Measurements from ENCODE around the gene FKBP6. TPM values are rescaled to one million over a fixed set of nuclear protein-coding genes. Genes with fewer than 3 reads are reported as not detected.

The FKBP6 gene
- total and polyA plus RNA-seq, 2 of the 13 experiments (the other 11 are each of a cell fraction or from before 2014, with no cell fraction given) = 0.07 to 0.20 TPM

DNA sequence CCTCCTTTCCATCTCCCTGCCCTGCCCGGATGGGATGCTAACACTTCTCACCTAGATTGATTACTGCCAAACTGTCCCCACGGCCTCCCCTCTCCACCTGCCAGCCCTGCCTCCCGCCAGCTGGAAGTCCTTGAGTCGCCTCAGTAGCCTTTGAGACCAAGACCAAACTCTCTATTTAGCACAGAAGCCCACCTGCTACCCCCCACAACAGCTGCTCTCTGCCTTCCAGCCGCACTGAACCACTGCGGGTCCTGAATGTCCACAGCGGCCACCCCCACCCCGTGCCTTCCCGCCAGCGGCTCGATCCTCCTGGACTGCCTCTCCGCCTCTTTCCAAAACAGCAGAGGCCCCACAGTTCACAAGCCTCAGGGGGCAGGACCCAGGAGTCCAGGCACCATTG, 39.0 kb downstream of the FKBP6 start:
- intact Hi-C loops (cut with micrococcal nuclease; ENCODE audit: unreplicated experiment) = no loop called here
- POLR2A ChIA-PET = no interaction called here
- H3K9ac ChIP-seq (ENCODE audit: insufficient read depth, low read depth, low read length) = no peak overlapping the region

DNA sequence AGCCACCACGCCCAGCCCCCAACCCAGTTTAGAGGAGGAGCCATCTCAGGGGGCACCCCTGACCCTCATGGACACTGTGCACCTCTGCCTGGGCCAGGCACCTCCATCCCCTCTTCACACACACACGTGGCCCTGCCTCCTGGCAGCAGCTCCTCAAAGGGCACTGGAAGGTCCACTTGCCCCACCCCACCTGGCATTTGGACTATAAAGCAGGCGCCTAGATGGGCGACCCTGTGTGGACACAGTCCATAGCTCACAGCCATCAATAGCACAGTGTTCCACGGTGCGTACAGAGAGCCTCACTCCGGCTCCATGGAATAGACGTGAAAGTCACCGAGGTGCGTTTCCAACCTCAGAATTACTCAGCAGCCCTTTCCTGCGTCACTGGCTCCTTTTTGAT, 41.0 kb downstream of the FKBP6 start:
- intact Hi-C loops (cut with micrococcal nuclease; ENCODE audit: unreplicated experiment) (no loop called here), in situ Hi-C loops (cut with HindIII; ENCODE audit: extremely low pct_ligation_motif_present, low pct_unique_long_range_greater_than_20kb) (no loop called here)
- H3K27ac ChIP-seq (ENCODE audit: extremely low read length, insufficient read depth, low read length) = no peak overlapping the region
- no peak overlapping the region; the same call in 1 of the 2 replicates for H3K9ac ChIP-seq (ENCODE audit: insufficient read depth, low read depth, low read length)
- H3K79me2 ChIP-seq (ENCODE audit: insufficient read depth, low read length) = no peaks in the 10 kb centered on the region
- ChIA-PET CTCF (ENCODE audit: low intra/inter-chr PET ratio, low total read pairs) (no interaction called here), POLR2A (no interaction called here)
- no peaks in the 10 kb centered on the region for H3K36me3 ChIP-seq (replicated peaks in 1 of 2; ENCODE audit: control insufficient read depth in 1 of 2, insufficient read depth in 2 of 2, low read length in 2 of 2)
- H3K4me1 ChIP-seq (ENCODE audit: insufficient read depth, low read length) = peaks cover 46% of the 10 kb centered on the region
- whole genome bisulfite sequencing (ENCODE audit: low lambda C conversion rate) = 2% methylated on average over 9 of the region's 11 CpGs
- no peak overlapping the region for H2AFZ ChIP-seq (ENCODE audit: low read length)
- peak; percentile 79 for ATAC-seq
- BruUV-seq (replicated peaks) = no TSS peak
- peaks cover 8 to 19% of the 10 kb centered on the region in 2 experiments; a peak in 4 of 5 replicates for H3K27me3 ChIP-seq (ENCODE audit: control insufficient read depth in 1 of 2, insufficient read depth in 2 of 2, low read length in 2 of 2)
- DNase-seq (ENCODE audit: low spot score) = peak; percentile 80
- H3K4me2 ChIP-seq (ENCODE audit: low read depth, low read length) = peak overlapping the region; percentile 38
- H3K9me3 ChIP-seq (ENCODE audit: low read length) = no peaks in the 10 kb centered on the region
- no peaks in the 10 kb centered on the region for H4K20me1 ChIP-seq (ENCODE audit: insufficient read depth, low read length)
- no peak for FAIRE-seq
- H3K4me3 ChIP-seq (replicated peaks in 1 of 3; ENCODE audit: insufficient read depth in 1 of 3, low read depth in 2 of 3, low read length in 3 of 3) = no peak overlapping the region; a peak in 1 of 6 replicates
- TF ChIP-seq HNF4A (CRISPR knock-in tag; IDR thresholded peaks at IDR 0.05) (peak; percentile 78), ZSCAN9 (CRISPR knock-in tag; IDR thresholded peaks at IDR 0.05; ENCODE audit: borderline replicate concordance) (no peak), GATA4 (IDR thresholded peaks at IDR 0.05; ENCODE audit: borderline replicate concordance, low read depth) (no peak), NFYC (CRISPR knock-in tag; IDR thresholded peaks at IDR 0.05) (no peak), SETDB1 (CRISPR knock-in tag; IDR thresholded peaks at IDR 0.05; ENCODE audit: borderline replicate concordance) (no peak), HMG20B (CRISPR knock-in tag; conservative IDR thresholded peaks at IDR 0.05) (no peak), ZNF672 (CRISPR knock-in tag; IDR thresholded peaks at IDR 0.05) (no peak), ZNF720 (CRISPR knock-in tag; IDR thresholded peaks at IDR 0.05) (no peak), SOX5 (CRISPR knock-in tag; IDR thresholded peaks at IDR 0.05; ENCODE audit: borderline replicate concordance) (no peak)
- TF ChIP-seq, protein P1, sequence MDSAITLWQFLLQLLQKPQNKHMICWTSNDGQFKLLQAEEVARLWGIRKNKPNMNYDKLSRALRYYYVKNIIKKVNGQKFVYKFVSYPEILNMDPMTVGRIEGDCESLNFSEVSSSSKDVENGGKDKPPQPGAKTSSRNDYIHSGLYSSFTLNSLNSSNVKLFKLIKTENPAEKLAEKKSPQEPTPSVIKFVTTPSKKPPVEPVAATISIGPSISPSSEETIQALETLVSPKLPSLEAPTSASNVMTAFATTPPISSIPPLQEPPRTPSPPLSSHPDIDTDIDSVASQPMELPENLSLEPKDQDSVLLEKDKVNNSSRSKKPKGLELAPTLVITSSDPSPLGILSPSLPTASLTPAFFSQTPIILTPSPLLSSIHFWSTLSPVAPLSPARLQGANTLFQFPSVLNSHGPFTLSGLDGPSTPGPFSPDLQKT (CRISPR knock-in tag; IDR thresholded peaks at IDR 0.05; ENCODE audit: borderline replicate concordance) = no peak
- TF ChIP-seq, protein P2, sequence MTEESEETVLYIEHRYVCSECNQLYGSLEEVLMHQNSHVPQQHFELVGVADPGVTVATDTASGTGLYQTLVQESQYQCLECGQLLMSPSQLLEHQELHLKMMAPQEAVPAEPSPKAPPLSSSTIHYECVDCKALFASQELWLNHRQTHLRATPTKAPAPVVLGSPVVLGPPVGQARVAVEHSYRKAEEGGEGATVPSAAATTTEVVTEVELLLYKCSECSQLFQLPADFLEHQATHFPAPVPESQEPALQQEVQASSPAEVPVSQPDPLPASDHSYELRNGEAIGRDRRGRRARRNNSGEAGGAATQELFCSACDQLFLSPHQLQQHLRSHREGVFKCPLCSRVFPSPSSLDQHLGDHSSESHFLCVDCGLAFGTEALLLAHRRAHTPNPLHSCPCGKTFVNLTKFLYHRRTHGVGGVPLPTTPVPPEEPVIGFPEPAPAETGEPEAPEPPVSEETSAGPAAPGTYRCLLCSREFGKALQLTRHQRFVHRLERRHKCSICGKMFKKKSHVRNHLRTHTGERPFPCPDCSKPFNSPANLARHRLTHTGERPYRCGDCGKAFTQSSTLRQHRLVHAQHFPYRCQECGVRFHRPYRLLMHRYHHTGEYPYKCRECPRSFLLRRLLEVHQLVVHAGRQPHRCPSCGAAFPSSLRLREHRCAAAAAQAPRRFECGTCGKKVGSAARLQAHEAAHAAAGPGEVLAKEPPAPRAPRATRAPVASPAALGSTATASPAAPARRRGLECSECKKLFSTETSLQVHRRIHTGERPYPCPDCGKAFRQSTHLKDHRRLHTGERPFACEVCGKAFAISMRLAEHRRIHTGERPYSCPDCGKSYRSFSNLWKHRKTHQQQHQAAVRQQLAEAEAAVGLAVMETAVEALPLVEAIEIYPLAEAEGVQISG (CRISPR knock-in tag; IDR thresholded peaks at IDR 0.05) = 0 out of 2 replicates have a peak, but pooled peaks have one; percentile 39
- TF ChIP-seq, protein P3, sequence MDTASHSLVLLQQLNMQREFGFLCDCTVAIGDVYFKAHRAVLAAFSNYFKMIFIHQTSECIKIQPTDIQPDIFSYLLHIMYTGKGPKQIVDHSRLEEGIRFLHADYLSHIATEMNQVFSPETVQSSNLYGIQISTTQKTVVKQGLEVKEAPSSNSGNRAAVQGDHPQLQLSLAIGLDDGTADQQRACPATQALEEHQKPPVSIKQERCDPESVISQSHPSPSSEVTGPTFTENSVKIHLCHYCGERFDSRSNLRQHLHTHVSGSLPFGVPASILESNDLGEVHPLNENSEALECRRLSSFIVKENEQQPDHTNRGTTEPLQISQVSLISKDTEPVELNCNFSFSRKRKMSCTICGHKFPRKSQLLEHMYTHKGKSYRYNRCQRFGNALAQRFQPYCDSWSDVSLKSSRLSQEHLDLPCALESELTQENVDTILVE (CRISPR knock-in tag; IDR thresholded peaks at IDR 0.05) = no peak
- TF ChIP-seq, protein P4, sequence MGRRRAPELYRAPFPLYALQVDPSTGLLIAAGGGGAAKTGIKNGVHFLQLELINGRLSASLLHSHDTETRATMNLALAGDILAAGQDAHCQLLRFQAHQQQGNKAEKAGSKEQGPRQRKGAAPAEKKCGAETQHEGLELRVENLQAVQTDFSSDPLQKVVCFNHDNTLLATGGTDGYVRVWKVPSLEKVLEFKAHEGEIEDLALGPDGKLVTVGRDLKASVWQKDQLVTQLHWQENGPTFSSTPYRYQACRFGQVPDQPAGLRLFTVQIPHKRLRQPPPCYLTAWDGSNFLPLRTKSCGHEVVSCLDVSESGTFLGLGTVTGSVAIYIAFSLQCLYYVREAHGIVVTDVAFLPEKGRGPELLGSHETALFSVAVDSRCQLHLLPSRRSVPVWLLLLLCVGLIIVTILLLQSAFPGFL (CRISPR knock-in tag; IDR thresholded peaks at IDR 0.05) = no peak

More for the DNA sequence above, 39.0 kb downstream of the FKBP6 start:
- Histone ChIP-seq H3K27ac (ENCODE audit: extremely low read length, insufficient read depth, low read length) (no peak overlapping the region), H3K27me3 (ENCODE audit: control insufficient read depth in 1 of 2, insufficient read depth in 2 of 2, low read length in 2 of 2) (peaks cover 10 to 34% of the 10 kb centered on the region in 2 experiments), H3K79me2 (ENCODE audit: insufficient read depth, low read length) (no peaks in the 10 kb centered on the region), H3K4me1 (ENCODE audit: insufficient read depth, low read length) (peaks cover 58% of the 10 kb centered on the region), H3K36me3 (replicated peaks in 1 of 2; ENCODE audit: control insufficient read depth in 1 of 2, insufficient read depth in 2 of 2, low read length in 2 of 2) (no peaks in the 10 kb centered on the region), H4K20me1 (ENCODE audit: insufficient read depth, low read length) (no peaks in the 10 kb centered on the region), H3K9me3 (ENCODE audit: low read length) (no peaks in the 10 kb centered on the region), H3K4me3 (replicated peaks in 1 of 3; ENCODE audit: insufficient read depth in 1 of 3, low read depth in 2 of 3, low read length in 3 of 3) (peak overlapping the region in 1 of 3 experiments; percentile 41; a peak in 1 of 6 replicates), H3K4me2 (ENCODE audit: low read depth, low read length) (peak overlapping the region; percentile 70), H2AFZ (ENCODE audit: low read length) (no peak overlapping the region)
- BruUV-seq (replicated peaks) = no TSS peak
- TF ChIP-seq ZZZ3 (CRISPR knock-in tag; IDR thresholded peaks at IDR 0.05; ENCODE audit: borderline replicate concordance) = no peak
- no peak for TF ChIP-seq ELF4 (CRISPR knock-in tag; IDR thresholded peaks at IDR 0.05; ENCODE audit: borderline replicate concordance)
- CTCF ChIA-PET (ENCODE audit: low intra/inter-chr PET ratio, low total read pairs) = no interaction called here
- in situ Hi-C loops (cut with HindIII; ENCODE audit: extremely low pct_ligation_motif_present, low pct_unique_long_range_greater_than_20kb) = no loop called here
- FAIRE-seq (no peak), DNase-seq (ENCODE audit: low spot score) (no peak), ATAC-seq (no peak)
- WGBS (ENCODE audit: low lambda C conversion rate) = 5% methylated on average over 12 of the region's 12 CpGs

Measured in HepG2 (cell line).